Right lobe of liver (tissue), 6 donors: ENCODE data around the gene SEC14L5. TPM values are rescaled to one million over a fixed set of nuclear protein-coding genes. Genes with fewer than 3 reads are reported as not detected.

Experiments used
- ATAC-seq, 4 donors: fragments of 200-7000 bp; cut with Tn5 transposase; one replicate each; pipeline ENCODE4 v1.9.1; 2020; ENCODE audit warnings: mild to moderate bottlenecking in 4 of 4, moderate library complexity in 4 of 4
- DNase-seq, 3 donors: peaks; one replicate each; pipeline ENCODE4 v3.0.0-alpha.2; 2020
- H3K27ac ChIP-seq, 3 donors: fragments of 200-600 bp; one replicate each; pipeline ENCODE4 v1.8.0; 2022
- H3K27me3 ChIP-seq, 2 donors: fragments of 200-600 bp; one replicate each; pipeline ENCODE4 v1.8.0; 2022
- H3K36me3 ChIP-seq, 4 donors: fragments of 200-600 bp; sonication (generic) in 1 of 4; one replicate each; pipeline versions ENCODE4 v1.5.1 to v1.8.0; 2017 to 2022; ENCODE audit warnings: control low read depth in 1 of 4
- H3K4me1 ChIP-seq, 4 donors: fragments of 200-600 bp; sonication (generic) in 1 of 4; one replicate each; pipeline versions ENCODE4 v1.5.1 to v1.8.0; 2017 to 2022; ENCODE audit warnings: control low read depth in 1 of 4
- H3K4me3 ChIP-seq, 3 donors: fragments of 200-600 bp; one replicate each; pipeline ENCODE4 v1.8.0; 2022
- H3K9me3 ChIP-seq, 4 donors: fragments of 200-600 bp; sonication (generic) in 1 of 4; one replicate each; pipeline versions ENCODE4 v1.5.1 to v1.8.0; 2017 to 2022; ENCODE audit warnings: control low read depth in 1 of 4
- POLR2A ChIP-seq: fragments of 450-650 bp; IDR thresholded peaks from one replicate; pipeline ENCODE4 v1.6.1; 2017; ENCODE audit warnings: antibody characterized with exemption, mild to moderate bottlenecking
- WGBS: methylation state at CpG from one replicate; pipeline ENCODE4 v1.1.6; 2018; ENCODE audit warnings: low coverage, low lambda C conversion rate; ENCODE audit not compliant: insufficient coverage; ENCODE audit errors: missing lambda C conversion rate; 5-methylcytosine and 5-hydroxymethylcytosine counted together
- intact Hi-C, 2 donors: fragments of 100-400 bp; cut with DNase I; formaldehyde crosslinking; loops; one replicate each; pipeline versions ENCODE4 v1.11.2 to v1.14.1; 2022
- total RNA-seq, 6 experiments: library from RNA; depleted of rRNA in 2 of 6; stranded (reverse); fragments of >200 nt in 2 of 6; fragmentation: NEBNext Ultra II Directional in 3 of 6; extraction: Animal tissue kit (Norgen Biotek cat#: 25700) in 3 of 6; gene quantifications; one replicate each; pipeline versions ENCODE4 v1.1.0 to v1.2.4, GENCODE V29; 2016 to 2023
- TF ChIP-seq, protein P1 (sequence below), 4 donors: fragments of 200-600 bp in 3 of 4; fragments of 450-650 bp in 1 of 4; IDR thresholded peaks; one replicate each; pipeline versions ENCODE4 v1.5.1 to v1.8.0; 2016 to 2022; ENCODE audit warnings: antibody characterized with exemption in 4 of 4, mild to moderate bottlenecking in 2 of 4
- donor health status: DM: no; HTN: yes; CAD: no.
- donor health status: DM: no; HTN: no; CAD: no.
- donor health status: DM: no; HTN: no; CAD: no.
- donor health status: DM: no; HTN: yes; CAD: no.
- donor health status: DM: no; HTN: yes; CAD: no.

Gene SEC14L5
- total RNA-seq, 6 experiments from 2014 or later = 0.09 to 1.1 (median 0.60) TPM; not detected in 1

DNA sequence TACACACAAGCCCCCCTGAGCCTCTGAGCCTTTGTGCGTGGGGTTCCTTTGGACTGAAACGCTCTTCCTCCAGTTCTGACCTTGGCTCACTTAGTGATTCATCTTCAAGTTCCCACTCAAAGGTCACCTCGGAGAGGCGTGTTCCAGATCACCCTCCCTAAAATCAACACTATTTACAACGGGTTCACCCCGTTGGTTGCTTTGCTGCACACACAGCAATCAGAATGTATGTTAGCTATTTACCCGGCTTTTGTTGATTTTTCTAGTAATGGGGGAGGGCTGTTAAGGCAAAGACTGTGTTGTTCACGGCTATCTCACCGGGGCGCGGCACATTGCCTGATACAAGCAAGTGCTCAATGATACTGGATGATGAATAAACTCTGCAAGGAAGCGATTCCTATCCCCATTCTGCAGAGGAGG, 74.6 kb downstream of the SEC14L5 start:
- no peak for TF ChIP-seq POLR2A
- TF ChIP-seq, protein P1, sequence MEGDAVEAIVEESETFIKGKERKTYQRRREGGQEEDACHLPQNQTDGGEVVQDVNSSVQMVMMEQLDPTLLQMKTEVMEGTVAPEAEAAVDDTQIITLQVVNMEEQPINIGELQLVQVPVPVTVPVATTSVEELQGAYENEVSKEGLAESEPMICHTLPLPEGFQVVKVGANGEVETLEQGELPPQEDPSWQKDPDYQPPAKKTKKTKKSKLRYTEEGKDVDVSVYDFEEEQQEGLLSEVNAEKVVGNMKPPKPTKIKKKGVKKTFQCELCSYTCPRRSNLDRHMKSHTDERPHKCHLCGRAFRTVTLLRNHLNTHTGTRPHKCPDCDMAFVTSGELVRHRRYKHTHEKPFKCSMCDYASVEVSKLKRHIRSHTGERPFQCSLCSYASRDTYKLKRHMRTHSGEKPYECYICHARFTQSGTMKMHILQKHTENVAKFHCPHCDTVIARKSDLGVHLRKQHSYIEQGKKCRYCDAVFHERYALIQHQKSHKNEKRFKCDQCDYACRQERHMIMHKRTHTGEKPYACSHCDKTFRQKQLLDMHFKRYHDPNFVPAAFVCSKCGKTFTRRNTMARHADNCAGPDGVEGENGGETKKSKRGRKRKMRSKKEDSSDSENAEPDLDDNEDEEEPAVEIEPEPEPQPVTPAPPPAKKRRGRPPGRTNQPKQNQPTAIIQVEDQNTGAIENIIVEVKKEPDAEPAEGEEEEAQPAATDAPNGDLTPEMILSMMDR (IDR thresholded peaks at IDR 0.05) = no peak
- DNase-seq (no peak), ATAC-seq (peak in 1 of 4 donors; percentile 4)
- Histone ChIP-seq H3K27me3 (no peaks in the 10 kb centered on the region), H3K36me3 (no peaks in the 10 kb centered on the region), H3K27ac (peak overlapping the region in 1 of 3 donors; percentile 65), H3K9me3 (no peaks in the 10 kb centered on the region), H3K4me3 (peak overlapping the region; percentile 72 to 95 (median 75)), H3K4me1 (peaks cover 0 to 7% (median 2%) of the 10 kb centered on the region in 4 donors)
- WGBS = 16% methylated on average over 12 of the region's 12 CpGs
- intact Hi-C loops = no loop called here

DNA sequence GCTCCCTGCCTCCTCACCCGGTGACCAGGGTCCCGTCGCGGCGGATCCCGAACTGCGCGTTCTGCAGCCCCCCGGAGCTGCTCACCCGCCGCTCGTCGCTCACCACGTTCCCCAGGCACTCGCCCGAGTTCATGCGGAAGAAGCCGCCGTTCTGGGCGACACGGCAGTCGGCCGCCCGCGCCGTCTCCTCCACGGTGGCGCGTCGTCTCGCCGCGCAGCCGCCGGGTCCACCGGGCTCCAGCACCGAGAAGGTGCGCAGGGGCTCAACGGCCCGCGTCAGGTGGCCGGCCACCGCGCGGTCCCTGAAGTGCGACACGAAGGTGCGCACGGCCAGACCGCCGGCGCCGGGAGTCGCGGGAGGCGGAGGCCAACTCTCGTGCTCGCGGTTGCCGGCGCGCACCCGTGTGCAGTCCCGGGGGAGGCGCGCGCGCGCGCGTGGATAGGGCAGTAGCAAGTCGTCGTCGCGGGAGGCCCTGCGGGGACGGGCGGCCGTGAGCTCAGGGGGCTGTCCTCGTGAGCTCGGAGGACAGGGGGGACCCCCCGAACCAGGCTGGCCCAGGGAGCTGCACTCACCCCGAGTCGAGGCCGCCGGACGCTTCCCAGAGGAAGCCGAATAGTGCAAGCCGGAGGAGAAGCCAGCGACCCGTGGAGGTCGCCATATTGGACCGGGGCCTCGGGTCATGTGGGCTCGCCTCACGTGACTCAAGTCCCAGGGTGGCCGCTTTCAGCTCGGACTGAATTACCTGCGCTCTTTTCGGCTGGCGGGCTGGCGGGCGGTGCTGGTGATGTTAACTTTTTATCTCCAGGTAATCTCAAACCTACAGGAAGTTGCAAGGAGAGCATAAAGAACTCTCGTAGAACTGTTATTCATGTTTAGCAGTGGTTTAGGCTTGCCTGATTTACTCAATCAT, 75.4 kb downstream of the SEC14L5 start, which contains the start of gene NAGPA:
Gene NAGPA, minus strand, starts transcription at position 680 of the 911 bp plus-strand sequence. Its CDS starts 21 bp downstream, at position 659.
- peak within 1 kb of the TSS; percentile 72 to 95 (median 75) for H3K4me3 ChIP-seq
- WGBS = 3% methylated on average over 6 of the region's 104 CpGs
- H3K36me3 ChIP-seq = no peaks in the 10 kb centered on the region
- ATAC-seq (peak; percentile 89 to 97 (median 95)), DNase-seq (peak; percentile 89 to 92 (median 92))
- TF ChIP-seq, protein P1 (IDR thresholded peaks at IDR 0.05) = no peak
- peak; percentile 48 for TF ChIP-seq POLR2A
- intact Hi-C loops = no loop called here
- peak within 1 kb of the TSS in 2 of 3 donors; percentile 16 to 65 for H3K27ac ChIP-seq
- peaks cover 0 to 7% (median 2%) of the 10 kb centered on the region in 4 donors for H3K4me1 ChIP-seq
- H3K27me3 ChIP-seq = no peaks in the 10 kb centered on the region
- no peaks in the 10 kb centered on the region for H3K9me3 ChIP-seq

DNA sequence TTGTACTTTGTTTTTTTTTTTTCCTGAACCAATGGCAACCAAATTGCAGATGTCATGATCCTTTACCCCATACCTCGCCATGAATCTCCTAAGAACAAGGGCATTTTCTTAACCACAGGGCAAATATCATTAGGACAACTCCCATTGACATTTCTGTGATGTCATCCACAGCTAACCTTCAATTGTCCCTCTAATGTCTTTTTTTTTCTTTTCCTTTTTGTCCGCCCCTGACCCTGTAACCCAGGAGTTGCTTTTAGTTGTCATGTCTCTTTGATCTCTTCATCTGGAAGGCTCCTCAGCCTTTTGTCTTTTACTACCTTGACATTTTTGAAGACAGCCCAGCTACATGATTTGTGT, 76.0 kb downstream of the SEC14L5 start:
- H3K36me3 ChIP-seq = no peaks in the 10 kb centered on the region
- ATAC-seq (no peak), DNase-seq (no peak)
- TF ChIP-seq, protein P1 (IDR thresholded peaks at IDR 0.05) = no peak
- no peak for TF ChIP-seq POLR2A
- H3K4me3 ChIP-seq = peak overlapping the region; percentile 72 to 95 (median 75)
- no peaks in the 10 kb centered on the region for H3K9me3 ChIP-seq
- peaks cover 0 to 7% (median 2%) of the 10 kb centered on the region in 4 donors for H3K4me1 ChIP-seq
- H3K27ac ChIP-seq = peak overlapping the region in 2 of 3 donors; percentile 16 to 65
- intact Hi-C loops = no loop called here
- WGBS = 10% methylated on average over 2 of the region's 2 CpGs
- H3K27me3 ChIP-seq = no peaks in the 10 kb centered on the region

DNA sequence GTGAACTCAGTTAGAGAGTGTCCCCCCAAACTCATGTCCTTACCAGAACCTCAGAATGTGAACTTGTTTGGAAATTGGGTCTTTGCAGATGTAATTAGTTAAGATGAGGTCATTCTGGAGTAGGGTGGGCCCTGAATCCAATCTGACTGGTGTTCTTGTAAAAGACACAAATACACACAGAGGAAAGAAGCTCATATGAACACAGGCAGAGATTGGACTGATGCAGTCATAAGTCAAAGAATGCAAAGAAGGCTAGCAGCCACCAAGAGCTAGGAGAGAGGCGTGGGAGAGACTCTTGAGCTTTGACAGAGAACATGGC, 77.7 kb downstream of the SEC14L5 start:
- intact Hi-C loops = no loop called here
- peaks cover 0 to 7% (median 2%) of the 10 kb centered on the region in 4 donors for H3K4me1 ChIP-seq
- no peak overlapping the region for H3K4me3 ChIP-seq
- no peak overlapping the region for H3K27ac ChIP-seq
- H3K9me3 ChIP-seq = no peaks in the 10 kb centered on the region
- 67% methylated on average over 1 of the region's 1 CpG for WGBS
- no peaks in the 10 kb centered on the region for H3K27me3 ChIP-seq
- ATAC-seq = no peak
- TF ChIP-seq POLR2A = no peak
- TF ChIP-seq, protein P1 (IDR thresholded peaks at IDR 0.05) = no peak
- no peaks in the 10 kb centered on the region for H3K36me3 ChIP-seq
- no peak for DNase-seq
